HCT116 (cell line): ENCODE measurements around the gene SPATA31E1. TPM values are rescaled to one million over a fixed set of nuclear protein-coding genes. Genes with fewer than 3 reads are reported as not detected.

Experiments
- ATAC-seq: fragments of 200-7000 bp; cut with Tn5 transposase; 2 replicates; pipeline ENCODE4 v1.9.1; 2020; ENCODE audit warnings: mild to moderate bottlenecking, moderate library complexity
- BruUV-seq: library from RNA; stranded (reverse); fragments of 400-500 nt; replicated peaks from 2 replicates; lab custom pipeline; 2021; lab: Mats Ljungman, UMichigan
- CTCF ChIA-PET: fragments of 300-600 bp; sonication (Branson Sonifier 250); formaldehyde crosslinking; loops from one replicate; lab custom pipeline; 2021; ENCODE audit warnings: antibody characterized with exemption; lab: Charles Lee
- POLR2A ChIA-PET: fragments of 300-600, 350-600 bp; sonication (Branson Sonifier 250); formaldehyde crosslinking; loops from one replicate; lab custom pipeline; 2021; ENCODE audit warnings: antibody characterized with exemption; lab: Charles Lee
- RAD21 ChIA-PET, 2 experiments: fragments of 300-600 bp; sonication (Branson Sonifier 250); formaldehyde crosslinking; loops; one replicate each; lab custom pipeline; 2023; ENCODE audit warnings: low total read pairs in 2 of 2; ENCODE audit not compliant: uncharacterized antibody in 2 of 2, unreplicated experiment in 2 of 2, low non-redundant PET in 1 of 2; lab: Charles Lee
- DNase-seq: peaks from one replicate; pipeline ENCODE4 v3.0.0-alpha.2; 2010; ENCODE audit warnings: low read depth, low spot score
- H2AFZ ChIP-seq: fragments of 200-600 bp; shearing (Covaris generic), sonication (generic); 2 replicates; pipeline ENCODE4 v1.6.1; 2017; ENCODE audit warnings: low read depth, mixed run types, mixed read lengths, antibody characterized with exemption, low read length; ENCODE audit not compliant: poor library complexity, severe bottlenecking
- H3K27ac ChIP-seq: 2 replicates; pipeline ENCODE4 v1.5.1; 2012; ENCODE audit warnings: low read depth, low read length
- H3K27me3 ChIP-seq: fragments of 200-600 bp; sonication (generic); 2 replicates; pipeline ENCODE4 v1.6.1; 2016; ENCODE audit warnings: mixed run types, low read length, mixed read lengths; ENCODE audit not compliant: insufficient read depth
- H3K36me3 ChIP-seq, 2 experiments: fragments of 200-500 bp in 1 of 2; fragments of 200-600 bp in 1 of 2; sonication (Bioruptor generic) in 1 of 2; sonication (generic) in 1 of 2; 2 replicates each; pipeline versions ENCODE4 v1.5.1 to v1.6.1; 2014 to 2016; ENCODE audit warnings: low read length in 2 of 2, inconsistent platforms in 1 of 2, mixed read lengths in 1 of 2, mixed run types in 1 of 2; ENCODE audit not compliant: insufficient read depth in 2 of 2, control insufficient read depth in 1 of 2
- H3K4me1 ChIP-seq, 2 experiments: fragments of 200-600 bp in 1 of 2; sonication (generic) in 1 of 2; 2 replicates each; pipeline versions ENCODE4 v1.5.1 to v1.6.1; 2012 to 2017; ENCODE audit warnings: low read length in 2 of 2, inconsistent platforms in 1 of 2, mild to moderate bottlenecking in 1 of 2, mixed read lengths in 1 of 2, mixed run types in 1 of 2, moderate library complexity in 1 of 2; ENCODE audit not compliant: insufficient read depth in 2 of 2, control insufficient read depth in 1 of 2
- H3K4me2 ChIP-seq: fragments of 200-600 bp; sonication (generic); 2 replicates; pipeline ENCODE4 v1.6.1; 2017; ENCODE audit warnings: mixed run types, low read length, mixed read lengths
- H3K4me3 ChIP-seq, 2 experiments: fragments of 200-600 bp in 1 of 2; sonication (generic) in 1 of 2; replicated peaks in 1 of 2; 2 replicates each; pipeline ENCODE4 v1.5.1; 2011 to 2016; ENCODE audit warnings: low read length in 2 of 2, control low read depth in 1 of 2, low read depth in 1 of 2, mild to moderate bottlenecking in 1 of 2, mixed read lengths in 1 of 2, mixed run types in 1 of 2
- H3K79me2 ChIP-seq: fragments of 200-600 bp; sonication (generic); 2 replicates; pipeline ENCODE4 v1.6.1; 2017; ENCODE audit warnings: mild to moderate bottlenecking, mixed run types, low read length, moderate library complexity, mixed read lengths; ENCODE audit not compliant: insufficient read depth
- H3K9ac ChIP-seq: fragments of 200-600 bp; sonication (generic); 2 replicates; pipeline ENCODE4 v1.6.1; 2016; ENCODE audit warnings: low read length, mixed read lengths
- H3K9me2 ChIP-seq: fragments of 200-600 bp; sonication (generic), shearing (Covaris generic); 2 replicates; pipeline ENCODE4 v1.6.1; 2017; ENCODE audit warnings: mixed run types, mild to moderate bottlenecking, moderate library complexity; ENCODE audit not compliant: insufficient read depth
- H3K9me3 ChIP-seq, 2 experiments: fragments of 200-500 bp in 1 of 2; fragments of 200-600 bp in 1 of 2; sonication (Bioruptor generic) in 1 of 2; sonication (generic) in 1 of 2; 2 replicates each; pipeline ENCODE4 v1.6.1; 2014 to 2017; ENCODE audit warnings: low read length in 2 of 2, mixed read lengths in 2 of 2, inconsistent platforms in 1 of 2, low read depth in 1 of 2, mild to moderate bottlenecking in 1 of 2, mixed run types in 1 of 2, moderate library complexity in 1 of 2; ENCODE audit not compliant: control insufficient read depth in 1 of 2, insufficient read depth in 1 of 2
- H4K20me1 ChIP-seq: fragments of 200-600 bp; sonication (generic), shearing (Covaris generic); 2 replicates; pipeline ENCODE4 v1.6.1; 2017; ENCODE audit warnings: mixed run types, mild to moderate bottlenecking, moderate library complexity; ENCODE audit not compliant: insufficient read depth
- ATF3 ChIP-seq: IDR thresholded peaks from 2 replicates; pipeline ENCODE4 v1.6.1; 2012
- CBX3 ChIP-seq: IDR thresholded peaks from 2 replicates; pipeline ENCODE4 v1.6.1; 2012; ENCODE audit warnings: low read depth
- CEBPB ChIP-seq: IDR thresholded peaks from 2 replicates; pipeline ENCODE4 v1.6.1; 2012; ENCODE audit warnings: low read depth
- ELF1 ChIP-seq: IDR thresholded peaks from 2 replicates; pipeline ENCODE4 v1.6.1; 2012; ENCODE audit warnings: low read depth, borderline replicate concordance
- EZH2 ChIP-seq: fragments of 200-600 bp; sonication (generic); IDR thresholded peaks from 2 replicates; pipeline ENCODE4 v1.6.1; 2017; ENCODE audit warnings: antibody characterized with exemption, mixed run types
- EZH2phosphoT487 ChIP-seq: fragments of 200-600 bp; IDR thresholded peaks from 2 replicates; pipeline ENCODE4 v1.6.1; 2018; ENCODE audit warnings: antibody characterized with exemption, borderline replicate concordance
- FOSL1 ChIP-seq: IDR thresholded peaks from 2 replicates; pipeline ENCODE4 v1.6.1; 2012; ENCODE audit warnings: low read depth
- JUND ChIP-seq: IDR thresholded peaks from 2 replicates; pipeline ENCODE4 v1.6.1; 2012
- POLR2AphosphoS5 ChIP-seq: IDR thresholded peaks from 2 replicates; pipeline ENCODE4 v1.6.1; 2011; ENCODE audit warnings: mild to moderate bottlenecking, low read depth, low read length, moderate library complexity
- SP1 ChIP-seq: IDR thresholded peaks from 2 replicates; pipeline ENCODE4 v1.6.1; 2012; ENCODE audit warnings: low read depth
- SRF ChIP-seq: IDR thresholded peaks from 2 replicates; pipeline ENCODE4 v1.6.1; 2012; ENCODE audit warnings: low read depth
- TCF7L2 ChIP-seq: IDR thresholded peaks from 2 replicates; pipeline ENCODE4 v1.7.0; 2011; ENCODE audit warnings: borderline replicate concordance, inconsistent platforms; ENCODE audit not compliant: insufficient read depth, insufficient read length; ENCODE audit errors: extremely low read depth
- YY1 ChIP-seq: IDR thresholded peaks from 2 replicates; pipeline ENCODE4 v1.6.1; 2011; ENCODE audit warnings: low read length, low read depth, moderate library complexity, mild to moderate bottlenecking; ENCODE audit not compliant: insufficient replicate concordance; ENCODE audit errors: extremely low read depth
- ZFX ChIP-seq: fragments of 450-650 bp; IDR thresholded peaks from 2 replicates; pipeline ENCODE4 v1.6.1; 2017
- ZNF274 ChIP-seq: fragments of 200-500 bp; sonication (Bioruptor generic); IDR thresholded peaks from 2 replicates; pipeline ENCODE4 v1.6.1; 2014; ENCODE audit warnings: mild to moderate bottlenecking, low read depth, low read length, inconsistent platforms
- intact Hi-C: fragments of 100-400 bp; cut with micrococcal nuclease; formaldehyde crosslinking; loops from 2 replicates; pipeline ENCODE4 v1.10.0; 2022
- total RNA-seq: library from RNA; stranded (reverse); gene quantifications from one replicate; pipeline ENCODE4 v1.2.1, GENCODE V29; 2021; ENCODE audit not compliant: unreplicated experiment
- TF ChIP-seq, protein P1 (sequence below): IDR thresholded peaks from 2 replicates; pipeline ENCODE4 v1.6.1; 2012; ENCODE audit warnings: low read depth
- TF ChIP-seq, protein P2 (sequence below), 3 experiments: fragments of 200-600 bp in 1 of 3; sonication (generic) in 1 of 3; IDR thresholded peaks in 2 of 3; conservative IDR thresholded peaks in 1 of 3; 2 replicates each; pipeline ENCODE4 v1.5.1; 2012 to 2017; ENCODE audit warnings: low read depth in 2 of 3, low read length in 2 of 3, antibody characterized with exemption in 1 of 3, borderline replicate concordance in 1 of 3, control low read depth in 1 of 3, mild to moderate bottlenecking in 1 of 3, mixed read lengths in 1 of 3, mixed run types in 1 of 3, moderate library complexity in 1 of 3; ENCODE audit not compliant: insufficient read depth in 1 of 3

SPATA31E1 gene
- total RNA-seq, 1 experiment from 2014 or later = not detected

GRCh38 chr9:87890837-87891236 is 8.2 kb downstream of the SPATA31E1 start:
- no TSS peak for BruUV-seq
- H3K4me2 ChIP-seq = no peak overlapping the region
- RAD21 ChIA-PET = no interaction called here
- intact Hi-C loops = no loop called here
- no peak overlapping the region for H3K9ac ChIP-seq
- H3K79me2 ChIP-seq = no peaks in the 10 kb centered on the region
- no peak overlapping the region for H3K27ac ChIP-seq
- H3K27me3 ChIP-seq = no peaks in the 10 kb centered on the region
- H3K36me3 ChIP-seq = no peaks in the 10 kb centered on the region
- H3K4me1 ChIP-seq = no peaks in the 10 kb centered on the region
- H4K20me1 ChIP-seq = no peaks in the 10 kb centered on the region
- POLR2A ChIA-PET = no interaction called here
- ATAC-seq (no peak), DNase-seq (no peak)
- TF ChIP-seq ATF3 (no peak), EZH2phosphoT487 (no peak), FOSL1 (no peak), YY1 (no peak), TCF7L2 (no peak), CBX3 (no peak), EZH2 (no peak), ELF1 (no peak), CEBPB (no peak), SP1 (no peak), POLR2AphosphoS5 (no peak), SRF (no peak), JUND (no peak), ZNF274 (no peak), ZFX (no peak)
- TF ChIP-seq, protein P1, sequence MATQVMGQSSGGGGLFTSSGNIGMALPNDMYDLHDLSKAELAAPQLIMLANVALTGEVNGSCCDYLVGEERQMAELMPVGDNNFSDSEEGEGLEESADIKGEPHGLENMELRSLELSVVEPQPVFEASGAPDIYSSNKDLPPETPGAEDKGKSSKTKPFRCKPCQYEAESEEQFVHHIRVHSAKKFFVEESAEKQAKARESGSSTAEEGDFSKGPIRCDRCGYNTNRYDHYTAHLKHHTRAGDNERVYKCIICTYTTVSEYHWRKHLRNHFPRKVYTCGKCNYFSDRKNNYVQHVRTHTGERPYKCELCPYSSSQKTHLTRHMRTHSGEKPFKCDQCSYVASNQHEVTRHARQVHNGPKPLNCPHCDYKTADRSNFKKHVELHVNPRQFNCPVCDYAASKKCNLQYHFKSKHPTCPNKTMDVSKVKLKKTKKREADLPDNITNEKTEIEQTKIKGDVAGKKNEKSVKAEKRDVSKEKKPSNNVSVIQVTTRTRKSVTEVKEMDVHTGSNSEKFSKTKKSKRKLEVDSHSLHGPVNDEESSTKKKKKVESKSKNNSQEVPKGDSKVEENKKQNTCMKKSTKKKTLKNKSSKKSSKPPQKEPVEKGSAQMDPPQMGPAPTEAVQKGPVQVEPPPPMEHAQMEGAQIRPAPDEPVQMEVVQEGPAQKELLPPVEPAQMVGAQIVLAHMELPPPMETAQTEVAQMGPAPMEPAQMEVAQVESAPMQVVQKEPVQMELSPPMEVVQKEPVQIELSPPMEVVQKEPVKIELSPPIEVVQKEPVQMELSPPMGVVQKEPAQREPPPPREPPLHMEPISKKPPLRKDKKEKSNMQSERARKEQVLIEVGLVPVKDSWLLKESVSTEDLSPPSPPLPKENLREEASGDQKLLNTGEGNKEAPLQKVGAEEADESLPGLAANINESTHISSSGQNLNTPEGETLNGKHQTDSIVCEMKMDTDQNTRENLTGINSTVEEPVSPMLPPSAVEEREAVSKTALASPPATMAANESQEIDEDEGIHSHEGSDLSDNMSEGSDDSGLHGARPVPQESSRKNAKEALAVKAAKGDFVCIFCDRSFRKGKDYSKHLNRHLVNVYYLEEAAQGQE = no peak
- TF ChIP-seq, protein P2, sequence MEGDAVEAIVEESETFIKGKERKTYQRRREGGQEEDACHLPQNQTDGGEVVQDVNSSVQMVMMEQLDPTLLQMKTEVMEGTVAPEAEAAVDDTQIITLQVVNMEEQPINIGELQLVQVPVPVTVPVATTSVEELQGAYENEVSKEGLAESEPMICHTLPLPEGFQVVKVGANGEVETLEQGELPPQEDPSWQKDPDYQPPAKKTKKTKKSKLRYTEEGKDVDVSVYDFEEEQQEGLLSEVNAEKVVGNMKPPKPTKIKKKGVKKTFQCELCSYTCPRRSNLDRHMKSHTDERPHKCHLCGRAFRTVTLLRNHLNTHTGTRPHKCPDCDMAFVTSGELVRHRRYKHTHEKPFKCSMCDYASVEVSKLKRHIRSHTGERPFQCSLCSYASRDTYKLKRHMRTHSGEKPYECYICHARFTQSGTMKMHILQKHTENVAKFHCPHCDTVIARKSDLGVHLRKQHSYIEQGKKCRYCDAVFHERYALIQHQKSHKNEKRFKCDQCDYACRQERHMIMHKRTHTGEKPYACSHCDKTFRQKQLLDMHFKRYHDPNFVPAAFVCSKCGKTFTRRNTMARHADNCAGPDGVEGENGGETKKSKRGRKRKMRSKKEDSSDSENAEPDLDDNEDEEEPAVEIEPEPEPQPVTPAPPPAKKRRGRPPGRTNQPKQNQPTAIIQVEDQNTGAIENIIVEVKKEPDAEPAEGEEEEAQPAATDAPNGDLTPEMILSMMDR (IDR thresholded peaks at IDR 0.05 in 2 of 3, conservative IDR thresholded peaks at IDR 0.05 in 1 of 3; ENCODE audit: borderline replicate concordance in 1 of 3, insufficient read depth in 1 of 3, low read depth in 2 of 3, low read length in 2 of 3) = no peak
- no peaks in the 10 kb centered on the region for H3K9me2 ChIP-seq
- no peak overlapping the region for H2AFZ ChIP-seq
- no peak overlapping the region for H3K4me3 ChIP-seq
- no peaks in the 10 kb centered on the region for H3K9me3 ChIP-seq
- CTCF ChIA-PET = no interaction called here
